ENCODE results near the gene MAS1L.

- TF ChIP-seq, protein P1, sequence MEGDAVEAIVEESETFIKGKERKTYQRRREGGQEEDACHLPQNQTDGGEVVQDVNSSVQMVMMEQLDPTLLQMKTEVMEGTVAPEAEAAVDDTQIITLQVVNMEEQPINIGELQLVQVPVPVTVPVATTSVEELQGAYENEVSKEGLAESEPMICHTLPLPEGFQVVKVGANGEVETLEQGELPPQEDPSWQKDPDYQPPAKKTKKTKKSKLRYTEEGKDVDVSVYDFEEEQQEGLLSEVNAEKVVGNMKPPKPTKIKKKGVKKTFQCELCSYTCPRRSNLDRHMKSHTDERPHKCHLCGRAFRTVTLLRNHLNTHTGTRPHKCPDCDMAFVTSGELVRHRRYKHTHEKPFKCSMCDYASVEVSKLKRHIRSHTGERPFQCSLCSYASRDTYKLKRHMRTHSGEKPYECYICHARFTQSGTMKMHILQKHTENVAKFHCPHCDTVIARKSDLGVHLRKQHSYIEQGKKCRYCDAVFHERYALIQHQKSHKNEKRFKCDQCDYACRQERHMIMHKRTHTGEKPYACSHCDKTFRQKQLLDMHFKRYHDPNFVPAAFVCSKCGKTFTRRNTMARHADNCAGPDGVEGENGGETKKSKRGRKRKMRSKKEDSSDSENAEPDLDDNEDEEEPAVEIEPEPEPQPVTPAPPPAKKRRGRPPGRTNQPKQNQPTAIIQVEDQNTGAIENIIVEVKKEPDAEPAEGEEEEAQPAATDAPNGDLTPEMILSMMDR (IDR thresholded peaks at IDR 0.05) = no peak
- no peak for TF ChIP-seq POLR2A (IDR thresholded peaks at IDR 0.05)
Observed at GRCh38 chr6:29517245-29517644, 29.5 kb upstream of the MAS1L start.
